WTC11 (cell line): Measurements from ENCODE around the gene KDM2A. TPM values are rescaled to one million over a fixed set of nuclear protein-coding genes. Genes with fewer than 3 reads are reported as not detected.

Experiments
- ATAC-seq: fragments of 200-7000 bp; cut with Tn5 transposase; 2 replicates; pipeline ENCODE4 v1.10.0; 2021; ENCODE audit warnings: mild to moderate bottlenecking, moderate library complexity
- CTCF ChIA-PET: fragments of 300-600 bp; sonication (Branson Sonifier 250); formaldehyde crosslinking; loops from one replicate; lab custom pipeline; 2021; ENCODE audit warnings: antibody characterized with exemption; lab: Charles Lee
- POLR2A ChIA-PET: fragments of 350-600 bp; sonication (Branson Sonifier 250); formaldehyde crosslinking; loops from one replicate; lab custom pipeline; 2021; ENCODE audit warnings: antibody characterized with exemption; lab: Charles Lee
- DNase-seq: peaks from one replicate; pipeline ENCODE4 v3.0.0; 2021; ENCODE audit warnings: low spot score
- H3K27ac Mint-ChIP-seq: 2 replicates; pipeline ENCODE4 v1.8.0; 2021; ENCODE audit warnings: mixed read lengths
- H3K27me3 Mint-ChIP-seq: 2 replicates; pipeline ENCODE4 v1.8.0; 2021; ENCODE audit warnings: low read depth, mild to moderate bottlenecking, moderate library complexity, mixed read lengths
- H3K36me3 Mint-ChIP-seq: 2 replicates; pipeline ENCODE4 v1.8.0; 2021; ENCODE audit warnings: mixed read lengths
- H3K4me1 Mint-ChIP-seq: 2 replicates; pipeline ENCODE4 v1.8.0; 2022; ENCODE audit warnings: mixed read lengths
- H3K4me3 Mint-ChIP-seq: 2 replicates; pipeline ENCODE4 v1.8.0; 2021; ENCODE audit warnings: mild to moderate bottlenecking, moderate library complexity, mixed read lengths
- H3K9me3 Mint-ChIP-seq: 2 replicates; pipeline ENCODE4 v1.8.0; 2021; ENCODE audit warnings: mixed read lengths
- ATF1 ChIP-seq: sonication (generic); formaldehyde crosslinking; IDR thresholded peaks from 2 replicates; pipeline ENCODE4 v1.8.1; 2023; ENCODE audit warnings: mild to moderate bottlenecking, moderate library complexity, missing genetic modification reagents
- CBFB ChIP-seq: sonication (generic); formaldehyde crosslinking; IDR thresholded peaks from 2 replicates; pipeline ENCODE4 v1.8.1; 2022; ENCODE audit warnings: mild to moderate bottlenecking, low read depth, missing genetic modification reagents
- EMX1 ChIP-seq: fragments of 250-450 bp; sonication (Bioruptor Pico); IDR thresholded peaks from 2 replicates; pipeline ENCODE4 v1.8.0; 2021; ENCODE audit warnings: mild to moderate bottlenecking
- ETV6 ChIP-seq: sonication (generic); formaldehyde crosslinking; IDR thresholded peaks from 2 replicates; pipeline ENCODE4 v1.8.1; 2022; ENCODE audit warnings: mild to moderate bottlenecking, missing genetic modification reagents
- FOXJ3 ChIP-seq: sonication (generic); formaldehyde crosslinking; IDR thresholded peaks from 2 replicates; pipeline ENCODE4 v1.9.0; 2021; ENCODE audit warnings: missing genetic modification reagents, mild to moderate bottlenecking, borderline replicate concordance
- FOXP1 ChIP-seq: sonication (generic); formaldehyde crosslinking; IDR thresholded peaks from 2 replicates; pipeline ENCODE4 v1.8.0; 2022; ENCODE audit warnings: missing genetic modification reagents, mild to moderate bottlenecking, moderate library complexity, borderline replicate concordance
- NFE2L1 ChIP-seq: sonication (generic); formaldehyde crosslinking; IDR thresholded peaks from 2 replicates; pipeline ENCODE4 v1.8.1; 2023; ENCODE audit warnings: missing genetic modification reagents
- OVOL2 ChIP-seq: fragments of 250-450 bp; sonication (Bioruptor Pico); IDR thresholded peaks from 2 replicates; pipeline ENCODE4 v1.9.0; 2021; ENCODE audit warnings: mild to moderate bottlenecking, borderline replicate concordance
- PRRX2 ChIP-seq: fragments of 250-450 bp; sonication (Bioruptor Pico); IDR thresholded peaks from 2 replicates; pipeline ENCODE4 v1.8.0; 2021; ENCODE audit warnings: mild to moderate bottlenecking
- RORB ChIP-seq: fragments of 250-450 bp; sonication (Bioruptor Pico); IDR thresholded peaks from 2 replicates; pipeline ENCODE4 v1.9.0; 2021; ENCODE audit warnings: mild to moderate bottlenecking
- TEAD4 ChIP-seq: sonication (generic); formaldehyde crosslinking; IDR thresholded peaks from 2 replicates; pipeline ENCODE4 v1.8.0; 2022; ENCODE audit warnings: mild to moderate bottlenecking, missing genetic modification reagents
- ZNF121 ChIP-seq: sonication (generic); formaldehyde crosslinking; IDR thresholded peaks from 2 replicates; pipeline ENCODE4 v1.8.0; 2023; ENCODE audit warnings: missing genetic modification reagents
- ZNF232 ChIP-seq: sonication (generic); formaldehyde crosslinking; IDR thresholded peaks from 2 replicates; pipeline ENCODE4 v1.8.0; 2022; ENCODE audit warnings: mild to moderate bottlenecking, missing genetic modification reagents
- ZNF671 ChIP-seq: fragments of 250-450 bp; sonication (Bioruptor Pico); IDR thresholded peaks from 2 replicates; pipeline ENCODE4 v1.8.0; 2021; ENCODE audit warnings: mild to moderate bottlenecking
- total RNA-seq: library from RNA; stranded (reverse); gene quantifications from 3 replicates; pipeline ENCODE4 v1.2.3, GENCODE V29; 2021
- TF ChIP-seq, protein P1 (sequence below): sonication (generic); formaldehyde crosslinking; IDR thresholded peaks from 2 replicates; pipeline ENCODE4 v1.8.1; 2023; ENCODE audit warnings: mild to moderate bottlenecking, missing genetic modification reagents
- TF ChIP-seq, protein P2 (sequence below): sonication (generic); formaldehyde crosslinking; IDR thresholded peaks from 2 replicates; pipeline ENCODE4 v1.8.0; 2023; ENCODE audit warnings: mild to moderate bottlenecking, missing genetic modification reagents
- TF ChIP-seq, protein P3 (sequence below): sonication (generic); formaldehyde crosslinking; IDR thresholded peaks from 2 replicates; pipeline ENCODE4 v1.8.0; 2022; ENCODE audit warnings: mild to moderate bottlenecking, missing genetic modification reagents
- TF ChIP-seq, protein P4 (sequence below): fragments of 250-450 bp; sonication (Bioruptor Pico); IDR thresholded peaks from 2 replicates; pipeline ENCODE4 v1.9.0; 2021; ENCODE audit warnings: mild to moderate bottlenecking

KDM2A gene
- total RNA-seq, 1 experiment from 2014 or later = 58.0 TPM

DNA sequence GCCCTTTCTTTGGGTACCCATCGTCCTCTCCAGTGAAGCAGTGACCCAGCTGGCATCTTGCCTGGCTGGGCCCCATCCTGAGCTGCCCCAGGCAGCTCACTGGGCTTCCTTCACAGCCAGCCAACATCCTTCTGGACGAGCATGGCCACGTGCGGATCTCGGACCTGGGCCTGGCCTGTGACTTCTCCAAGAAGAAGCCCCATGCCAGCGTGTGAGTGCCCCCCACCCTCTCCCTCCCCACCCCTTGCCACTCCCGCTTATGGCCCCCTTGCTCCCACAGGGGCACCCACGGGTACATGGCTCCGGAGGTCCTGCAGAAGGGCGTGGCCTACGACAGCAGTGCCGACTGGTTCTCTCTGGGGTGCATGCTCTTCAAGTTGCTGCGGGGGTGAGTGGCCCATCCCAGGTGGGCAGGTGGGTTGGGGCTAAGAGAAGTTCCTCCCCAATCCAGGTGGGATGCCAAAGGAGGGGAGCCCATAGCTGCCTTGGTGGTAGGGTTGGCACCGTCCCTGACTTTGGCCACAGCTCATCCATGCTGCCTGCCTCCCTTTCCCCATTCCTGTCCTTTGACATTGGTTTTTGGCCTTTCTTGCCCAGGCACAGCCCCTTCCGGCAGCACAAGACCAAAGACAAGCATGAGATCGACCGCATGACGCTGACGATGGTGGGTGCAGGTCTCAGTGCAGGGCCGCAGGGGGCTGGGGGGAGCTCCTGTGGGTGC lies 163.3 kb downstream of the KDM2A start:
- ATAC-seq = no peak
- Mint-ChIP-seq H3K4me3 (no peak overlapping the region), H3K27ac (peak overlapping the region; percentile 72; the same call in 1 of the 2 replicates), H3K36me3 (peaks cover 18% of the 10 kb centered on the region), H3K4me1 (peaks cover 10% of the 10 kb centered on the region), H3K9me3 (no peaks in the 10 kb centered on the region), H3K27me3 (no peaks in the 10 kb centered on the region)
- TF ChIP-seq ETV6 (CRISPR knock-in tag) (no peak), TEAD4 (no peak), NFE2L1 (CRISPR knock-in tag) (no peak), EMX1 (CRISPR knock-in tag) (no peak), ZNF121 (CRISPR knock-in tag) (no peak), ZNF671 (CRISPR knock-in tag) (no peak), CBFB (CRISPR knock-in tag) (no peak), RORB (CRISPR knock-in tag) (no peak), OVOL2 (no peak), ZNF232 (CRISPR knock-in tag) (no peak)
- TF ChIP-seq, protein P1, sequence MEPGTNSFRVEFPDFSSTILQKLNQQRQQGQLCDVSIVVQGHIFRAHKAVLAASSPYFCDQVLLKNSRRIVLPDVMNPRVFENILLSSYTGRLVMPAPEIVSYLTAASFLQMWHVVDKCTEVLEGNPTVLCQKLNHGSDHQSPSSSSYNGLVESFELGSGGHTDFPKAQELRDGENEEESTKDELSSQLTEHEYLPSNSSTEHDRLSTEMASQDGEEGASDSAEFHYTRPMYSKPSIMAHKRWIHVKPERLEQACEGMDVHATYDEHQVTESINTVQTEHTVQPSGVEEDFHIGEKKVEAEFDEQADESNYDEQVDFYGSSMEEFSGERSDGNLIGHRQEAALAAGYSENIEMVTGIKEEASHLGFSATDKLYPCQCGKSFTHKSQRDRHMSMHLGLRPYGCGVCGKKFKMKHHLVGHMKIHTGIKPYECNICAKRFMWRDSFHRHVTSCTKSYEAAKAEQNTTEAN = no peak
- TF ChIP-seq, protein P2, sequence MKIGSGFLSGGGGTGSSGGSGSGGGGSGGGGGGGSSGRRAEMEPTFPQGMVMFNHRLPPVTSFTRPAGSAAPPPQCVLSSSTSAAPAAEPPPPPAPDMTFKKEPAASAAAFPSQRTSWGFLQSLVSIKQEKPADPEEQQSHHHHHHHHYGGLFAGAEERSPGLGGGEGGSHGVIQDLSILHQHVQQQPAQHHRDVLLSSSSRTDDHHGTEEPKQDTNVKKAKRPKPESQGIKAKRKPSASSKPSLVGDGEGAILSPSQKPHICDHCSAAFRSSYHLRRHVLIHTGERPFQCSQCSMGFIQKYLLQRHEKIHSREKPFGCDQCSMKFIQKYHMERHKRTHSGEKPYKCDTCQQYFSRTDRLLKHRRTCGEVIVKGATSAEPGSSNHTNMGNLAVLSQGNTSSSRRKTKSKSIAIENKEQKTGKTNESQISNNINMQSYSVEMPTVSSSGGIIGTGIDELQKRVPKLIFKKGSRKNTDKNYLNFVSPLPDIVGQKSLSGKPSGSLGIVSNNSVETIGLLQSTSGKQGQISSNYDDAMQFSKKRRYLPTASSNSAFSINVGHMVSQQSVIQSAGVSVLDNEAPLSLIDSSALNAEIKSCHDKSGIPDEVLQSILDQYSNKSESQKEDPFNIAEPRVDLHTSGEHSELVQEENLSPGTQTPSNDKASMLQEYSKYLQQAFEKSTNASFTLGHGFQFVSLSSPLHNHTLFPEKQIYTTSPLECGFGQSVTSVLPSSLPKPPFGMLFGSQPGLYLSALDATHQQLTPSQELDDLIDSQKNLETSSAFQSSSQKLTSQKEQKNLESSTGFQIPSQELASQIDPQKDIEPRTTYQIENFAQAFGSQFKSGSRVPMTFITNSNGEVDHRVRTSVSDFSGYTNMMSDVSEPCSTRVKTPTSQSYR (CRISPR knock-in tag) = no peak
- TF ChIP-seq, protein P3, sequence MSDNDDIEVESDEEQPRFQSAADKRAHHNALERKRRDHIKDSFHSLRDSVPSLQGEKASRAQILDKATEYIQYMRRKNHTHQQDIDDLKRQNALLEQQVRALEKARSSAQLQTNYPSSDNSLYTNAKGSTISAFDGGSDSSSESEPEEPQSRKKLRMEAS (CRISPR knock-in tag) = no peak
- TF ChIP-seq, all 79 proteins: peak for 0
- ChIA-PET CTCF (interaction anchor here (0.9 to 2.4 kb wide), 4 partner anchors 11 to 35 kb away, joined by 3 to 16 read pairs (median 6); no protein-coding TSS in a partner anchor), POLR2A (interaction anchor here (0.9 kb wide), 1 partner anchor 22 kb away, joined by 3 read pairs; no protein-coding TSS in a partner anchor)
- no peak for DNase-seq

DNA sequence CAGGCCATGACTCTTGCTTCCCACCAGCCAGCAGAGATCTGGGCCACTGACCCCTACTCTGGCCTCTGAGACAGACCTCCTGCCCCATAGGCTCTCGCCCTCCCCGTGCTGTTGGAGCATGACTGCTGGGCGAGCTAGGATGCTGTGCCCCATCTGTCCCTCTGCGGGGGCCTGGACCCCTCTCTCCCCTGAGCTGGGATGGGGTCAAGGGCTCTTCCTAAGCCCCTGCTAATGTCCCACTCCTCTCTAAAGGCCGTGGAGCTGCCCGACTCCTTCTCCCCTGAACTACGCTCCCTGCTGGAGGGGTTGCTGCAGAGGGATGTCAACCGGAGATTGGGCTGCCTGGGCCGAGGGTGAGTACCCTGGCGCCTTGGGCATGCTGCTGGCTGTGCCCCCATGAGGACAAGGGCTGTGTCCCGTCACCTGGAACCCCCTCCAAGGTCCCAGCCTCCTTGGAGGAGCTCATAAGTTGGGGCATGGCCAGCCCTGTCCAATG lies 163.9 kb downstream of the KDM2A start:
- no peak for DNase-seq
- H3K27me3 Mint-ChIP-seq = no peaks in the 10 kb centered on the region
- TF ChIP-seq FOXJ3 (no peak), ATF1 (CRISPR knock-in tag) (no peak), ZNF232 (CRISPR knock-in tag) (no peak), PRRX2 (no peak), FOXP1 (CRISPR knock-in tag) (no peak), OVOL2 (no peak)
- TF ChIP-seq, protein P4, sequence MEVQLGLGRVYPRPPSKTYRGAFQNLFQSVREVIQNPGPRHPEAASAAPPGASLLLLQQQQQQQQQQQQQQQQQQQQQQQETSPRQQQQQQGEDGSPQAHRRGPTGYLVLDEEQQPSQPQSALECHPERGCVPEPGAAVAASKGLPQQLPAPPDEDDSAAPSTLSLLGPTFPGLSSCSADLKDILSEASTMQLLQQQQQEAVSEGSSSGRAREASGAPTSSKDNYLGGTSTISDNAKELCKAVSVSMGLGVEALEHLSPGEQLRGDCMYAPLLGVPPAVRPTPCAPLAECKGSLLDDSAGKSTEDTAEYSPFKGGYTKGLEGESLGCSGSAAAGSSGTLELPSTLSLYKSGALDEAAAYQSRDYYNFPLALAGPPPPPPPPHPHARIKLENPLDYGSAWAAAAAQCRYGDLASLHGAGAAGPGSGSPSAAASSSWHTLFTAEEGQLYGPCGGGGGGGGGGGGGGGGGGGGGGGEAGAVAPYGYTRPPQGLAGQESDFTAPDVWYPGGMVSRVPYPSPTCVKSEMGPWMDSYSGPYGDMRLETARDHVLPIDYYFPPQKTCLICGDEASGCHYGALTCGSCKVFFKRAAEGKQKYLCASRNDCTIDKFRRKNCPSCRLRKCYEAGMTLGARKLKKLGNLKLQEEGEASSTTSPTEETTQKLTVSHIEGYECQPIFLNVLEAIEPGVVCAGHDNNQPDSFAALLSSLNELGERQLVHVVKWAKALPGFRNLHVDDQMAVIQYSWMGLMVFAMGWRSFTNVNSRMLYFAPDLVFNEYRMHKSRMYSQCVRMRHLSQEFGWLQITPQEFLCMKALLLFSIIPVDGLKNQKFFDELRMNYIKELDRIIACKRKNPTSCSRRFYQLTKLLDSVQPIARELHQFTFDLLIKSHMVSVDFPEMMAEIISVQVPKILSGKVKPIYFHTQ = no peak
- no peak for ATAC-seq
- H3K27ac Mint-ChIP-seq = no peak overlapping the region
- ChIA-PET POLR2A (interaction anchor here (0.9 kb wide), 1 partner anchor 22 kb away, joined by 3 read pairs; no protein-coding TSS in a partner anchor), CTCF (interaction anchor here (0.9 to 2.4 kb wide), 5 partner anchors 11 to 34 kb away, joined by 3 to 16 read pairs (median 3); partner anchors contain the start of gene SSH3)
- H3K9me3 Mint-ChIP-seq = no peaks in the 10 kb centered on the region
- H3K36me3 Mint-ChIP-seq = peaks cover 18% of the 10 kb centered on the region
- H3K4me3 Mint-ChIP-seq = no peak overlapping the region
- H3K4me1 Mint-ChIP-seq = peaks cover 10% of the 10 kb centered on the region
